SH-SY5Y (cell line): ENCODE results near the gene ZNF155.

Source experiments
- GATA2 ChIP-seq: IDR thresholded peaks from 2 replicates; pipeline ENCODE4 v1.6.1; 2011; ENCODE audit warnings: mild to moderate bottlenecking, low read depth, low read length
- GATA3 ChIP-seq: IDR thresholded peaks from 2 replicates; pipeline ENCODE4 v1.6.1; 2011; ENCODE audit warnings: low read depth, mild to moderate bottlenecking, low read length, moderate library complexity

Gene ZNF155

GRCh38 chr19:43983912-43984686, at the start of gene ZNF155:
TSS of gene ZNF155 (plus strand) at chr19:43984188. CDS start at chr19:43988544, 4,356 bp downstream.
- TF ChIP-seq GATA3 = no peak

- TF ChIP-seq GATA2 (no peak), GATA3 (no peak)
These were observed 48.8 kb upstream of the ZNF155 start, which contains the start of gene ZNF45 for GRCh38 chr19:43934985-43935708. TSS of gene ZNF45 (minus strand) at chr19:43935282. CDS start at chr19:43922185, 13,097 bp downstream.

- peak; percentile 27; the same call in 1 of the 2 replicates for TF ChIP-seq GATA3
- TF ChIP-seq GATA2 = peak; percentile 50; the same call in 1 of the 2 replicates
These were observed 47.8 kb upstream of the ZNF155 start for GRCh38 chr19:43936188-43936587.

GRCh38 chr19:43939557-43940260, 44.3 kb upstream of the ZNF155 start:
- TF ChIP-seq GATA3 (no peak), GATA2 (no peak)

GRCh38 chr19:43940719-43941118, 43.3 kb upstream of the ZNF155 start:
- no peak for TF ChIP-seq GATA3
- no peak for TF ChIP-seq GATA2

GRCh38 chr19:43941209-43941608, 42.8 kb upstream of the ZNF155 start:
- TF ChIP-seq GATA2 (no peak), GATA3 (no peak)

- TF ChIP-seq GATA3 (no peak), GATA2 (no peak)
These were observed 32.9 kb upstream of the ZNF155 start, which contains the start of gene ZNF221 for GRCh38 chr19:43950834-43951645. TSS of gene ZNF221 (plus strand) at chr19:43951228. CDS start at chr19:43962727, 11,499 bp downstream.

GRCh38 chr19:43956827-43957226, 27.2 kb upstream of the ZNF155 start:
- TF ChIP-seq GATA3 (no peak), GATA2 (no peak)

GRCh38 chr19:43957891-43958290, 26.1 kb upstream of the ZNF155 start:
- TF ChIP-seq GATA2 (no peak), GATA3 (no peak)

- TF ChIP-seq GATA2 = no peak
- TF ChIP-seq GATA3 = no peak
These were observed 23.6 kb upstream of the ZNF155 start for GRCh38 chr19:43960411-43960810.

- TF ChIP-seq GATA2 = no peak
- no peak for TF ChIP-seq GATA3
These were observed 17.8 kb upstream of the ZNF155 start for GRCh38 chr19:43966079-43966694.

- TF ChIP-seq GATA3 (no peak), GATA2 (no peak)
These were observed 7.3 kb upstream of the ZNF155 start for GRCh38 chr19:43976732-43977131.

- TF ChIP-seq GATA3 (no peak), GATA2 (no peak)
These were observed 460 bp upstream of the ZNF155 start for GRCh38 chr19:43983544-43983911.

GRCh38 chr19:43984687-43985000, 656 bp downstream of the ZNF155 start:
- TF ChIP-seq GATA2 (no peak), GATA3 (no peak)
